ENCODE measurements around the gene SMYD5. TPM values are rescaled to one million over a fixed set of nuclear protein-coding genes. Genes with fewer than 3 reads are reported as not detected.

SMYD5 gene
- 20.0 and 20.6 TPM in 2 replicates for total RNA-seq

DNA sequence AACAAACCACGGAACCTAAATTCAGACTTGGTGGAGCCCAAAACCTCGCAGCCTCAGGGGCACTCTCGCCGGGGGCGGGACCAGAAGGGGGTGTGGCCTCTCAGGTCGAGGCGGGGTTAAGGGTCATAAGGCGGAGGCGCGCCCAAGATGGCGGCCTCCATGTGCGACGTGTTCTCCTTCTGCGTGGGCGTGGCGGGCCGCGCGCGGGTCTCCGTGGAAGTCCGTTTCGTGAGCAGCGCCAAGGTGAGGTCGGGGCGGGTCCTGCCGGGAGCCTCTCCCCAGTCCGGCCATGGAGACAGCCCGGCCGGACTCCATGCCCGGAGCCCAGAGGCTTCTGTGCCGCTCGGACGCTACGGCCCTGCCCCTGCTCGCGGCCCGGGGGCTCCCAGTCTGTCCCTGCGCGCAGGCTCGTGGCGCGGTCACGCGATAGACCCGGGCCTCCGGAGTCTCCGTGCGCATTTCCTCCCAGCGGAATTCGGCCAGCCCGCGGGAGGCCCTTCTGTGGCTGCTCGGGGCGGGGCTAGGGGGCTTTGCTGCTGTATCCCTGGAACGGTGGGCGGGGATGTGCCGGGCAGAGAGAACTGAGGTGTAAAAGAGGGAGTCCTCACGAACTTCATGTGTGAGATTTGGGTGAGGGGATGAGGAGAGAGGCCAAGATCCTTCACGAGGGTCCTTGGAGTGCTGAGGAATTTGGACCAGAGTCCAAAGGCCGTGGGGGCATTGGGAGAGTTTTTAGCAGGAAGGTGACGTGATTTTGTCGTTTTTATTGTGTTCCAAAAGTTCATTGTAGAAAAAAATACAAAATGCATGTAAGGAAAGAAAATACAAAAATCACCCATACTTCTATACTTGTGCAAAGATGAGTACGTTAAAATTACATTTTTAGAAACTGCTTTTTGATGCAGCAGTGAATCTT is at the start of gene SMYD5:
TSS of gene SMYD5 (plus strand) at position 126 of the 916 bp plus-strand sequence. CDS start at position 148, 22 bp downstream.

DNA sequence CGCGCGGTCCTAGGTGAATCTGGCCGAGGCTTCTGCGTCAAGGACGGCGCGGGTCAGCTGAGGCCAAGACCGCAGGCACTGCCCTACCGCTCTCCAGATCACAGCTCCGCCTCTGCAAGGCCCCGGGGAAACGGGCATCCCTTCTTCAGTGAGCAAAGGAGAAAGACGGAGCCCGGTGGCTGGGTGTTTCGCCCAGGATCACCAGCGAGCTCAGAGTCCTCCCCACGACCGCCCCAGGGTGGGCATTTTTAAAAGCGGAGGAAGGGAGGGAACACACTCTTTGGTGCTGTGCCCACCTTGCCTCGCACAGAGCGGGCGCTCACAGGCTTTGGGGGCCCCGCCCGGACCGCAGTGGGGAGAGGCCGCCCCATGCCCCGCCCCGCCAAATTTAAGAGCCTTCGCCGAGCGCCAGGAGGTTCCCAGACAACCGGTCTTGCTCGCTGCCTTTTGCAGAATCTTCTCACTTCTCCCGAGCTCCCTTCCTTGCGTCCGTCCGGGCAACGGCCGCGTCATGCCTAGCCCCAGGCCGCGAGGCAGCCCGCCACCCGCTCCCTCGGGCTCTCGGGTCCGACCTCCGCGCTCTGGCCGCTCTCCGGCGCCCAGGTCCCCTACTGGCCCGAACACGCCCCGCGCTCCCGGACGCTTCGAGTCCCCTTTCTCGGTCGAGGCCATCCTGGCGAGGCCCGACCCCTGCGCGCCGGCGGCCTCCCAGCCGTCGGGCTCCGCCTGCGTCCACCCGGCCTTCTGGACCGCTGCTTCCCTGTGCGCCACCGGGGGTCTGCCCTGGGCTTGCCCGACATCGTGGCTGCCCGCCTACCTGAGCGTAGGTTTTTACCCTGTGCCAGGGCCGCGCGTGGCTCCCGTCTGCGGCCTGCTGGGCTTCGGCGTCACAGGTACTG is 11.6 kb upstream of the SMYD5 start, which contains the start of gene NOTO:
TSS of gene NOTO (plus strand) at position 419 of the 899 bp plus-strand sequence. CDS start at position 512, 93 bp downstream.

DNA sequence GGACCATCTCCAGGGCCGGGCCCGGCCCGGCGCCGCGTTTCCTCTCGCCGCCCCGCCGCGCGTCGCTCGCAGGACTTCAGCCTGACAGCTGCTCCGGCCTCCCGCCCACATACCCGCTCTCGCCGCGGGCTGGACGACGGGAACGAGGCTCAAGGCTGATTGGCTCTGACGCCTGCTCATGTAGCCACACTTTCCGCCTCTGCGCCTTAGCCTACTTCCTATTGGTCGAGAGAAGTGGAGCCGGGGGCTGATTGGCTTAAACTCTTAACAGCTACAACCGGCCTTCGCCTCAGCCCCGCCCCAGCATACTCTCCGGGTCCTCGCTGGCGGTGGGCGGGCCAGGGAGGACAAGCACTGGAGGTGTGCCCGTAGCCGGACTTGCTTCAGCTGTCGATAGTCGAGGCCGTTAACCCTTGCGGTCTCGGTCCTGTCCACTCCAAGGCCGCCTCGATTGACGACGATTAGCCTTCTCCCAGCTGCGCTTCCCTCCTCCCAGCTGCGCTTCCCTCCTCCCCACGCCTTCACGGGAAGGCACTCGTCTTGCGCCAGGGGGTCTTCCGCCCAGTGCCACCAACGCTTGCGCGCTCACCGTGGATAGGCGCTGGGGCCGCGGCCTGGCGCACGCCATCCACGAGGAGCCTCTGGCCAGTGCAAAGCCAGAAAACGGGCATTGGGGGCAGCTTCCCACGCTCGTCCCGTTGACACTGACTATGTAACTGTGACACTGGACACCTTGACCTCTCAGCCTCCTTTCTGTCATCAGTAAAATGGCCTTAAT is 19.3 kb downstream of the SMYD5 start, which contains the start of gene PRADC1:
TSS of gene PRADC1 (minus strand) at position 86 of the 778 bp plus-strand sequence. CDS start at position 7, 79 bp downstream.

DNA sequence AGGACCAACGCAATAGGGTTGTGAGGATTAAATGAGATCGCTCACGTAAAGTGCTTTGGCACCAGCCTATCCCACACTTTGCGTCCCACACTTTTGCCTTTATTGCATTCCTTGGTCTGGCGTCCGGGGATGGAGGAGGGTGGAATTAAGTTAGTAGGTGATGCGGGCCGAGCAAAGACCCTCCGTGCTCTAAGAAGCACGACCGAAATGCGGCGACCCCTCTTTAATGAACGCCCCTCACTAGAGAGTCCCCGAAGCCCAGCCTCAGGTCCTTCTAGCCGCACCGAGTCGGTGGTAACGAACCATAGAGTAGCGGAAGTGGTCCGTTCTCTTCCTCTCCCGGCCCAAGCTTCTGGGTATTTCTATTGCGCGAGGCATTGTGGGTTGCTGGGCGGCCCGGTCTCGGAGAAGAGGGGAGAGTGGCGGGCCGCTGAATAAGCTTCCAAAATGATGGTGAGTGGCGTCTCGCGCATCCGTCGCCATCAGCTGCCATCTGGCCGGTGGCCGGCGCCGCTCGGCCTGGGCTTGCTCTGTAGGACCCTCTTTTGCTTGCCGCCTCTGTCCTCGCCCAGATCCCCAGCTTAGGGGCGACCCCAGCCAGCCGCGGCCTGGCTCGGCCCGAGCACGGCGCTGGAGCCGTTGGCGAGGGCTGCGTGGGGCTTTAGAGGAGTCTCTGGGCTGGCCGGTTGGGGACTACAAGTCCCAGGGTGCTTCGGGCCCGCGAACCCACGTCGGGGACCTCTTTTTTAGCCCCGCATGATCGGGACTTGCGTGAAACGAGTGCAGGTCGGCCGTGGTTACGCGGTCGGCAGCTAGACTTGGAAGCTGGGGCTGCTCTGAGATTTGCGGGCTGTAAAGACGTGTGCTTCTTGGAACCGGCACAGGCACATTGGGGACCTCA is 20.1 kb downstream of the SMYD5 start, which contains the start of gene CCT7:
TSS of gene CCT7 (plus strand) at position 377 of the 901 bp plus-strand sequence. CDS start at position 448, 71 bp downstream.

Other genes starting within 250 kb of the SMYD5 start
- 8.1 and 8.4 TPM in 2 replicates for gene SFXN5, start 142.5 kb upstream of the SMYD5 start, total RNA-seq
- gene RAB11FIP5, start 101.3 kb upstream of the SMYD5 start, total RNA-seq = 59.0 and 65.0 TPM in 2 replicates
- not detected in 2 replicates for gene NOTO, start 11.7 kb upstream of the SMYD5 start, total RNA-seq
- 35.4 and 45.8 TPM in 2 replicates for gene PRADC1, start 19.0 kb downstream of the SMYD5 start, total RNA-seq
- 488 and 490 TPM in 2 replicates for gene CCT7, start 20.1 kb downstream of the SMYD5 start, total RNA-seq
- gene FBXO41, start 70.2 kb downstream of the SMYD5 start, total RNA-seq = 0.05 and 0.07 TPM in 2 replicates
- gene EGR4, start 79.3 kb downstream of the SMYD5 start, total RNA-seq = not detected in 2 replicates
- 9.3 and 12.8 TPM in 2 replicates for gene ALMS1, start 171.6 kb downstream of the SMYD5 start, total RNA-seq